ENCODE data around the gene ZNF69.
"Not testable (repeated sequence)": the region's sequence is repeated elsewhere in the genome, so short reads cannot be mapped to it uniquely, and the experiment has no call there.

Gene ZNF69

DNA sequence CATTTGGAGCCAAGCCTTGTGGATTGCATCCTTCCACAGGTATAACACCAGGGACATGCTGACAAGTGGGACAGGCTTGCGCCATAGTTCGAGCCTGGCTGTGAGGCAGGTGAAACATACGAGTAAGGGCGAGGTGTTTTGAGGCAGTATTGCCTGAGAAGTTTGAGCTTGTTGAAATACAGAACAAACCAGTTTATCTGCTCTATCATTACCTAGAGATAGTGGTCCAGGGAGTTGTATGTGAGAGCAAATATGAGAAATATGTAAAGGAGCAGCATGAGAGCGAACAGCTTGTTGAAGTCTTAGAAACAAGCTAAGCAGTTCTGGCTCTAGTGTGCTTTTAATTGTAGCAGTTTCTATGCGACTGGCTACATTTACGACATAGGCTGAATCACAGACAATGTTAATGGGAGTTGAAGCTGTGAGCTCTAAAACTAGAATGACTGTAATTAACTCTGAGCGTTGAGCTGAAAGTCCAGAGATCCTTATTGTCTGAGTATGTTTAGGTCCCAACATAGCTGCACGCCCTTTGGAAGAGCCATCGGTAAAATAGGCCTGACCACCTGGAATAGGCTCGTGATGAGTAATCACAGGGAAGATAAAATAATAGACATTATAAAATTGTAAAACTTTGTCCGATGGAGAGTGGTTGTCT is 30.9 kb upstream of the ZNF69 start:
- no peak for TF ChIP-seq CTCF (IDR thresholded peaks at IDR 0.05; ENCODE audit: control extremely low read depth, extremely low read depth, low read depth, missing control alignments)
- POLR2A ChIA-PET, result no interaction called here
- CTCF ChIA-PET, result interaction anchor here (1.0 to 1.6 kb wide), 2 partner anchors 13 to 59 kb away, joined by 3 read pairs; no protein-coding TSS in a partner anchor
- DNase-seq (ENCODE audit: extremely low spot score), result no peak

GRCh38 chr19:11860721-11861120 is 26.9 kb upstream of the ZNF69 start:
- POLR2A ChIA-PET, result no interaction called here
- CTCF ChIA-PET, result interaction anchor here (1.2 to 1.4 kb wide), 2 partner anchors 63 to 195 kb away, joined by 3 read pairs; no protein-coding TSS in a partner anchor
- no peak for DNase-seq (ENCODE audit: extremely low spot score)
- no peak for TF ChIP-seq CTCF (IDR thresholded peaks at IDR 0.05; ENCODE audit: control extremely low read depth, extremely low read depth, low read depth, missing control alignments)

DNA sequence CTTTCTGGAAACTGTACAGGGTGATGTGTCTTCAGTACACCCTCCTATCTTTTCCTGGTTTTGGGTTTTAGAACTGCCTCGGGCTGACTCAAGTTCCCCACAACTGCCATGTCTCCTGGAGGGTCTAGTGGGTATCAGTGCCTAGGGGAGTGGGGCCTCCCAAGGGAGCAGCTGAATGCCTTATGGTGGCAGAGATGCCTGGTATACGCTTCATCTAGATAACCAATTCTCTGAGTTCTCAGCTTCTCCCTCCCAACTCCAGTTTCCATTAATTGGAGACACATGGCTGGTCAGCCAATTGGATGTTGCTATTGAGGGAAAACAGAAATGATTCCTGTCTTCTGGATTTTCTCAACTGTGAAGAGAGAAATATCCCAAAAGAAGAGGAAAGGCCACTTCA is 26.3 kb upstream of the ZNF69 start:
- POLR2A ChIA-PET, result no interaction called here
- DNase-seq (ENCODE audit: extremely low spot score), result no peak
- no peak for TF ChIP-seq CTCF (IDR thresholded peaks at IDR 0.05; ENCODE audit: control extremely low read depth, extremely low read depth, low read depth, missing control alignments)
- CTCF ChIA-PET, result no interaction called here

DNA sequence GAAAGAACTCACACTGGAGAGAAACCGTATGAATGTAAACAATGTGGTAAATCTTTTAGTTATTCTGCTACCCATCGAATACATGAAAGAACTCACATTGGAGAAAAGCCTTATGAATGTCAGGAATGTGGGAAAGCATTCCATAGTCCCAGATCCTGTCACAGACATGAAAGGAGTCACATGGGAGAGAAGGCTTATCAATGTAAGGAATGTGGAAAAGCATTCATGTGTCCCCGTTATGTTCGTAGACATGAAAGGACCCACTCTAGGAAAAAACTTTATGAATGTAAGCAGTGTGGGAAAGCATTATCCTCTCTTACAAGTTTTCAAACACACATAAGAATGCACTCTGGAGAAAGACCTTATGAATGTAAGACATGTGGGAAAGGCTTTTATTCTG is 19.8 kb upstream of the ZNF69 start:
- DNase-seq (ENCODE audit: extremely low spot score); POLR2A ChIA-PET; CTCF ChIA-PET: not testable (repeated sequence)

DNA sequence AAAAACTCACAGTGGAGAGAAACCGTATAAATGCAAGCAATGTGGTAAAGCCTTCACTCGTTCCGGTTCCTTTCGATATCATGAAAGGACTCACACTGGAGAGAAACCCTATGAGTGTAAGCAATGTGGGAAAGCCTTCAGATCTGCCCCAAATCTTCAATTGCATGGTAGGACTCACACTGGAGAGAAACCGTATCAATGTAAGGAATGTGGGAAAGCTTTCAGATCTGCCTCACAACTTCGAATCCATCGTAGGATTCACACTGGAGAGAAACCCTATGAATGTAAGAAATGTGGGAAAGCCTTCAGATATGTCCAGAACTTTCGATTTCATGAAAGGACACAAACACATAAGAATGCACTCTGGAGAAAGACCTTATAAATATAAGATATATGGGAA is 19.4 kb upstream of the ZNF69 start:
- TF ChIP-seq CTCF (IDR thresholded peaks at IDR 0.05; ENCODE audit: control extremely low read depth, extremely low read depth, low read depth, missing control alignments), result no peak
- CTCF ChIA-PET, result no interaction called here
- POLR2A ChIA-PET, result no interaction called here
- no peak for DNase-seq (ENCODE audit: extremely low spot score)

DNA sequence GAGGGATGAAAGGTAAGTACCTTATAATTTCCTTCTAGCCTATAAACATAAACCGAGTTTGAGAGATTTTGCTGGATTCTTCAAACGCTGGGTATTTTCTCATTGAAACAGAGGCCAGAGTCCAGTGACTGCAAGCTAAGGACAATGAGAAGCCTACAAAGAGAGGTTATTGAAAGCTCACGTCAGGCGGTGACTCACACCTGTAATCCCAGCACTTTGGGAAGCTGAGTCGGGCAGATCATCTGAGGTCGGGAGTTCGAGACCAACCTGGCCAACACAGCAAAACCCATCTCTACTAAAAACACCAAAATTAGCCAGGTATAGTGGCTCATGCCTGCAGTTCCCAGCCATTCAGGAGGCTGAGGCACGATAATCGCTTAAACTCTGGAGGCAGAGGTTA is 15.0 kb upstream of the ZNF69 start:
- no peak for DNase-seq (ENCODE audit: extremely low spot score)
- POLR2A ChIA-PET, result no interaction called here
- CTCF ChIA-PET, result interaction anchor here (0.7 to 0.9 kb wide), 2 partner anchors 75 to 172 kb away, joined by 5 read pairs; no protein-coding TSS in a partner anchor
- no peak for TF ChIP-seq CTCF (IDR thresholded peaks at IDR 0.05; ENCODE audit: control extremely low read depth, extremely low read depth, low read depth, missing control alignments)

DNA sequence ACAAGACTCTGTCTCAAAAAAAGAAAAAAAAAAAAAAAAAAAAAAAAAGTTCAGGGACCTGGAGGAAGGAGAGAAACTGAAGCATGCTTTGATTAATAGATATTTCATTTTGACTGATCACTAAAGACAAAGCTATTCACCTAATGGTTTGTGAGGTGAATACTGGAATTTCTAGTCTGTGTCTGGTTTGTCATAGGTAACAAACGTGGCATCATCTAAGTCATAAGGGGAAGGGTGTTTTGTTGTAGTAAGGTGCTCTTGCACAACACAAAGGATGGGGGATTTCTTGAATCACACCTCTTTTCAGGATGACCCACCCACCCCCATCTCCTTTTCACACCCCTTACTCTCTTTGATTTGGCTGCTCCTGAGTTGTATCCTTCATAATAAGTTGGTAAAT is 13.8 kb upstream of the ZNF69 start:
- POLR2A ChIA-PET, result no interaction called here
- no peak for DNase-seq (ENCODE audit: extremely low spot score)
- CTCF ChIA-PET, result no interaction called here
- TF ChIP-seq CTCF (IDR thresholded peaks at IDR 0.05; ENCODE audit: control extremely low read depth, extremely low read depth, low read depth, missing control alignments), result no peak

DNA sequence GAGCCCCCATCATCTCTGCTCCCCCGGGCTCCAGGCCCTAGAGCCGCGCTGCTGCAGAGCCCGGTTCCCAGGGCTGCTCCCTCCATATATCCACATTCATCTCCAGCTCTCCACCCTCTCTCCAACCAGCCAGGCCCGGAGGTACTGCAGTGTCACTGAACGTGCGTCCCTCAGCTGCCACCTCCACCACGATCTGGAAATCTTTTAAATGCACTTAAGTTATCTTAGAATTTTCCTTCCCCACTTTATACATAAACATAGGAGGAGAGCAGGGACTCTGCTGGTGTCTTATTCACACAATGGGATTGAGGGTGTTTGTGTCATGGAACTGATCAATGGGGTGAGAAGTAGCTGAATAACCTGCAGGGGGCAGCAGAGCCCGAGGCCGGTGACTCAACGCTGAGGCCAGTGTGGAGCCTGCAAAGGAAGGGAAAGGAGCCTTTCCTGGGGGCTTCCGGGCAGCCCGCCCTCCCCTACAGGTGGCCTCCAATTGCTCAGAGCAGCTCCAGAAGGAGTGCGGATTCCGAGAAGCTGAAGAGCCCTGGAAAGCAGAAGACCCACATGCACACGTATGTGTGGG is 7.8 kb upstream of the ZNF69 start:
- POLR2A ChIA-PET, result not testable (repeated sequence)
- CTCF ChIA-PET, result interaction anchor here (0.7 to 1.7 kb wide), 4 partner anchors 12 to 211 kb away, joined by 3 to 4 read pairs (median 4); no protein-coding TSS in a partner anchor

More for the DNA sequence above, 7.8 kb upstream of the ZNF69 start:
- not testable (repeated sequence) for DNase-seq (ENCODE audit: extremely low spot score)

Data from GM10248 (cell line).